ENCODE measurements around the gene FPR3. TPM values are rescaled to one million over a fixed set of nuclear protein-coding genes. Genes with fewer than 3 reads are reported as not detected.

The FPR3 gene
- total RNA-seq, 1 experiment from 2014 or later = not detected

GRCh38 chr19:51793994-51794393, 963 bp upstream of the FPR3 start:
- POLR2A ChIA-PET = no interaction called here
- no peaks in the 10 kb centered on the region for H3K36me3 ChIP-seq (ENCODE audit: control insufficient read depth, insufficient read depth, low read length)

GRCh38 chr19:51796195-51796679, 1.3 kb downstream of the FPR3 start:
- DNase-seq = no peak
- Mint-ChIP-seq H3K4me3 (ENCODE audit: unreplicated experiment) (no peak overlapping the region), H3K27ac (ENCODE audit: unreplicated experiment) (no peak overlapping the region), H3K36me3 (ENCODE audit: insufficient read depth, unreplicated experiment) (no peaks in the 10 kb centered on the region), H3K9me3 (ENCODE audit: unreplicated experiment) (peaks cover 47% of the 10 kb centered on the region), H3K27me3 (ENCODE audit: insufficient read depth, unreplicated experiment) (no peaks in the 10 kb centered on the region), H3K4me1 (ENCODE audit: low read depth, unreplicated experiment) (no peaks in the 10 kb centered on the region)
- no peak for TF ChIP-seq CTCF (IDR thresholded peaks at IDR 0.05; ENCODE audit: insufficient read depth in 1 of 2, low read depth in 1 of 2, low read length in 1 of 2, severe bottlenecking in 1 of 2, unreplicated experiment in 1 of 2)
- ChIA-PET CTCF (no interaction called here), POLR2A (no interaction called here)
- H3K27me3 ChIP-seq (replicated peaks; ENCODE audit: control insufficient read depth, insufficient read depth, low read length) = no peaks in the 10 kb centered on the region
- no peaks in the 10 kb centered on the region for H3K36me3 ChIP-seq (ENCODE audit: control insufficient read depth, insufficient read depth, low read length)
- intact Hi-C loops (cut with micrococcal nuclease; ENCODE audit: unreplicated experiment) = no loop called here
- H3K4me1 ChIP-seq = no peaks in the 10 kb centered on the region
- BruUV-seq (replicated peaks) = no TSS peak
- peaks cover 8% of the 10 kb centered on the region for H3K9me3 ChIP-seq
- no peak overlapping the region for H3K4me3 ChIP-seq (ENCODE audit: low read depth, low read length)

More at GRCh38 chr19:51793994-51794393, 963 bp upstream of the FPR3 start:
- no peaks in the 10 kb centered on the region; the same call in 1 of the 2 replicates for H3K9me3 ChIP-seq
- TF ChIP-seq CTCF (IDR thresholded peaks at IDR 0.05; ENCODE audit: insufficient read depth in 1 of 2, low read depth in 1 of 2, low read length in 1 of 2, severe bottlenecking in 1 of 2, unreplicated experiment in 1 of 2) = no peak
- no peak overlapping the region for H3K27ac Mint-ChIP-seq (ENCODE audit: unreplicated experiment)
- H3K4me1 Mint-ChIP-seq (ENCODE audit: low read depth, unreplicated experiment) = no peaks in the 10 kb centered on the region
- H3K9me3 Mint-ChIP-seq (ENCODE audit: unreplicated experiment) = peaks cover 36% of the 10 kb centered on the region
- H3K4me1 ChIP-seq = no peaks in the 10 kb centered on the region
- no peaks in the 10 kb centered on the region for H3K27me3 ChIP-seq (replicated peaks; ENCODE audit: control insufficient read depth, insufficient read depth, low read length)
- no peak for DNase-seq
- intact Hi-C loops (cut with micrococcal nuclease; ENCODE audit: unreplicated experiment) = no loop called here
- H3K36me3 Mint-ChIP-seq (ENCODE audit: insufficient read depth, unreplicated experiment) = no peaks in the 10 kb centered on the region
- no peak overlapping the region for H3K4me3 Mint-ChIP-seq (ENCODE audit: unreplicated experiment)
- no peak overlapping the region for H3K4me3 ChIP-seq (ENCODE audit: low read depth, low read length)
- BruUV-seq (replicated peaks) = no TSS peak
- H3K27me3 Mint-ChIP-seq (ENCODE audit: insufficient read depth, unreplicated experiment) = no peaks in the 10 kb centered on the region
- CTCF ChIA-PET = no interaction called here

- BruUV-seq (replicated peaks) = no TSS peak
- Histone ChIP-seq H3K4me3 (ENCODE audit: low read depth, low read length) (no peak overlapping the region), H3K9me3 (peaks cover 11% of the 10 kb centered on the region), H3K27me3 (replicated peaks; ENCODE audit: control insufficient read depth, insufficient read depth, low read length) (no peaks in the 10 kb centered on the region), H3K36me3 (ENCODE audit: control insufficient read depth, insufficient read depth, low read length) (no peaks in the 10 kb centered on the region), H3K4me1 (no peaks in the 10 kb centered on the region)
- no peak for DNase-seq
- H3K9me3 Mint-ChIP-seq (ENCODE audit: unreplicated experiment) = peaks cover 38% of the 10 kb centered on the region
- no peaks in the 10 kb centered on the region for H3K4me1 Mint-ChIP-seq (ENCODE audit: low read depth, unreplicated experiment)
- CTCF ChIA-PET = no interaction called here
- no peak overlapping the region for H3K4me3 Mint-ChIP-seq (ENCODE audit: unreplicated experiment)
- intact Hi-C loops (cut with micrococcal nuclease; ENCODE audit: unreplicated experiment) = no loop called here
- H3K36me3 Mint-ChIP-seq (ENCODE audit: insufficient read depth, unreplicated experiment) = no peaks in the 10 kb centered on the region
- TF ChIP-seq CTCF (IDR thresholded peaks at IDR 0.05; ENCODE audit: insufficient read depth in 1 of 2, low read depth in 1 of 2, low read length in 1 of 2, severe bottlenecking in 1 of 2, unreplicated experiment in 1 of 2) = no peak
- H3K27me3 Mint-ChIP-seq (ENCODE audit: insufficient read depth, unreplicated experiment) = no peaks in the 10 kb centered on the region
- POLR2A ChIA-PET = no interaction called here
- no peak overlapping the region for H3K27ac Mint-ChIP-seq (ENCODE audit: unreplicated experiment)
These were observed 2.5 kb downstream of the FPR3 start for GRCh38 chr19:51797480-51797879.
